Prostate gland (tissue), 2 donors: Measurements from ENCODE around the gene OR4D10.

Experiments
- POLR2A ChIP-seq: fragments of 450-650 bp; IDR thresholded peaks from one replicate; pipeline ENCODE4 v1.6.1; 2016; ENCODE audit warnings: antibody characterized with exemption, mild to moderate bottlenecking
- POLR2AphosphoS5 ChIP-seq: sonication (generic); formaldehyde crosslinking; IDR thresholded peaks from one replicate; pipeline ENCODE4 v1.6.1; 2017; ENCODE audit warnings: antibody characterized with exemption
- TF ChIP-seq, protein P1 (sequence below), 4 experiments: fragments of 200-600 bp in 2 of 4; fragments of 450-650 bp in 2 of 4; sonication (generic) in 2 of 4; IDR thresholded peaks; 1 replicate in 3 of 4; 2 replicates in 1 of 4; pipeline ENCODE4 v1.5.1; 2016 to 2019; ENCODE audit warnings: antibody characterized with exemption in 4 of 4, mild to moderate bottlenecking in 2 of 4, moderate library complexity in 2 of 4

DNA sequence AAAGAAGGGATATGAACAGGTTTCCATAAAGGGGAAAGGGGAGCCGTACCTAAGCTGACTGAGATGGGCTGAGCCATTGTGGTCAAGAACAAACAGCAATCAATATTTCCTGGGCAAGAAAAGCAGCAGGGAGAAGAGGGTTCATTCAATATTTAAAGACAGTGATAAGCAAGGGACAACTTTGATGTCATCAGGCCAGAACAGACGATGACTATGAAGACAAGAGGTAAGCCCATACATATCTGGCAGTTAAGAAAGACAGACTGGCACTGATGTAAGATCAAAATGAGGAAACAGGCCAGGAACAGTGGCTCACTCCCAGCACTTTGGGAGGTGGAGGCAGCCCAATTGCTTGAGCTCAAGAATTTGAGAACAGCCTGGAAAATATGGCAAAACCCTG is 49.3 kb upstream of the OR4D10 start:
- TF ChIP-seq, protein P1, sequence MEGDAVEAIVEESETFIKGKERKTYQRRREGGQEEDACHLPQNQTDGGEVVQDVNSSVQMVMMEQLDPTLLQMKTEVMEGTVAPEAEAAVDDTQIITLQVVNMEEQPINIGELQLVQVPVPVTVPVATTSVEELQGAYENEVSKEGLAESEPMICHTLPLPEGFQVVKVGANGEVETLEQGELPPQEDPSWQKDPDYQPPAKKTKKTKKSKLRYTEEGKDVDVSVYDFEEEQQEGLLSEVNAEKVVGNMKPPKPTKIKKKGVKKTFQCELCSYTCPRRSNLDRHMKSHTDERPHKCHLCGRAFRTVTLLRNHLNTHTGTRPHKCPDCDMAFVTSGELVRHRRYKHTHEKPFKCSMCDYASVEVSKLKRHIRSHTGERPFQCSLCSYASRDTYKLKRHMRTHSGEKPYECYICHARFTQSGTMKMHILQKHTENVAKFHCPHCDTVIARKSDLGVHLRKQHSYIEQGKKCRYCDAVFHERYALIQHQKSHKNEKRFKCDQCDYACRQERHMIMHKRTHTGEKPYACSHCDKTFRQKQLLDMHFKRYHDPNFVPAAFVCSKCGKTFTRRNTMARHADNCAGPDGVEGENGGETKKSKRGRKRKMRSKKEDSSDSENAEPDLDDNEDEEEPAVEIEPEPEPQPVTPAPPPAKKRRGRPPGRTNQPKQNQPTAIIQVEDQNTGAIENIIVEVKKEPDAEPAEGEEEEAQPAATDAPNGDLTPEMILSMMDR (IDR thresholded peaks at IDR 0.05) = no peak
- TF ChIP-seq POLR2A = no peak
- no peak for TF ChIP-seq POLR2AphosphoS5
